PC-3 (cell line): ENCODE data around the gene PLIN3.
"Not testable (repeated sequence)": the region's sequence is repeated elsewhere in the genome, so short reads cannot be mapped to it uniquely, and the experiment has no call there.

Experiments used
- CTCF ChIP-seq: fragments of 300-600 bp; sonication (generic); conservative IDR thresholded peaks from 2 replicates; pipeline ENCODE4 v1.5.1; 2017; ENCODE audit warnings: antibody characterized with exemption, low read depth, mild to moderate bottlenecking, low read length
- EZH2 ChIP-seq: fragments of 300-600 bp; sonication (generic); IDR thresholded peaks from one replicate; pipeline ENCODE4 v1.6.1; 2017; ENCODE audit warnings: antibody characterized with exemption, mild to moderate bottlenecking, low read length; ENCODE audit not compliant: unreplicated experiment

- TF ChIP-seq CTCF, EZH2: not testable (repeated sequence)
Observed at GRCh38 chr19:4845975-4846374, 21.5 kb downstream of the PLIN3 start.
